Measurements from ENCODE around the gene SULF2.

SULF2 gene

DNA sequence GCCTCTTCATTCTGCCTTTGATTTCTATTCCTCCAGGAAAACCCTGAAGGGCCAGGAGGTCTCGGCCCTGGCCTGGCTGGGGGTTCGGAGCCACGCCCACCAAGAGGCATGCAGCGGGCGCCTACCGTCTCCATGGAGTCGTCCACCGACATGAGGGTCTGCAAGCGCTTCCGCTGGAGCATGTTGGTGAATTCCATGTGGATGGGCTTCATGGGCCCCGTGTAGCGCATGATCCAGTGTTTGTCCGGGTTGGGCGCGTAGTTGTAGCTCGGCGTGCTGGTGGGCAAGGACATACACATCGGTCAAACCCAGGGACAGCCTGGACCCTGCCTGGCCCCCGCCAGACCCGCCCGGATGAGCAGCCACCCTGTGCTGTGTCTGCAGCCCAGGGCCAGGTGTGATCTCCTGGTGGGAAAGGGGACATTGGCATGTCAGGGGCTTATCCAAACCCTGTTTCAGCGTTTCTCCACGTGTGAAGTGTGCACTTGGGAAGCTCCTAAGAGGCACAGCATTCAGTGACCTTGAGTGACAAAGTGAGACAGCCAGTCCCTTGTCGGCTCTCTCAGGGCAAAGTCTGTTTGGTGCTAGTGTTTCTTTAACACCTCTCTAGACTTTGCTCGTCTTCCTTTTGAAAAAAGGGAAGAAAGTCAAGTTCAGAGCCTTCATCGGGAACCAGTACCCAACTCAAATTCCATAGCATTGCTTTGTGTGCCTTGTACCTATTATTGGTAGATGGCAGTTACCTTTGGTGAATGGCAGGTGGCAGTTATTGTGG is 100.8 kb downstream of the SULF2 start:
- no peak for DNase-seq (ENCODE audit: low read depth in 2 of 2)

DNA sequence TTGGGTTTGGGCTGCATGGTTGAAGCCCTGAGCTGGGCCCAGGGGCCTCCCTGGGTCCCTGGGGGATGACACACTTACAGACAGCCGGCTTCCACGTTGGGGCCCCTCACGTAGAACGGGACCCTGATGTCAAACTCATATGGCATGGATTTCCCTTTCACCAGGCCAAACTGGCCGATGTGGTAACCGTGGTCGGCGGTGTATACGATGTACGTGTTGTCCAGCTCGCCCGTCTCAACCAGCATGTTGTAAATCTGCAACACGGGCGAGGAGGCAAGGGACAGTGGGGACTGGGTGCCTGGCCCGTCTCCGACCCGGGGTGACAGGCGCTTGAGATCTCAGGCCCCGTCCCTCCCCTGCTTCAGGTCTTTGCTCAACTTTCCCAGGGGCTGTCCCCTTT is 102.4 kb downstream of the SULF2 start:
- DNase-seq (ENCODE audit: low read depth in 2 of 2) = no peak

DNA sequence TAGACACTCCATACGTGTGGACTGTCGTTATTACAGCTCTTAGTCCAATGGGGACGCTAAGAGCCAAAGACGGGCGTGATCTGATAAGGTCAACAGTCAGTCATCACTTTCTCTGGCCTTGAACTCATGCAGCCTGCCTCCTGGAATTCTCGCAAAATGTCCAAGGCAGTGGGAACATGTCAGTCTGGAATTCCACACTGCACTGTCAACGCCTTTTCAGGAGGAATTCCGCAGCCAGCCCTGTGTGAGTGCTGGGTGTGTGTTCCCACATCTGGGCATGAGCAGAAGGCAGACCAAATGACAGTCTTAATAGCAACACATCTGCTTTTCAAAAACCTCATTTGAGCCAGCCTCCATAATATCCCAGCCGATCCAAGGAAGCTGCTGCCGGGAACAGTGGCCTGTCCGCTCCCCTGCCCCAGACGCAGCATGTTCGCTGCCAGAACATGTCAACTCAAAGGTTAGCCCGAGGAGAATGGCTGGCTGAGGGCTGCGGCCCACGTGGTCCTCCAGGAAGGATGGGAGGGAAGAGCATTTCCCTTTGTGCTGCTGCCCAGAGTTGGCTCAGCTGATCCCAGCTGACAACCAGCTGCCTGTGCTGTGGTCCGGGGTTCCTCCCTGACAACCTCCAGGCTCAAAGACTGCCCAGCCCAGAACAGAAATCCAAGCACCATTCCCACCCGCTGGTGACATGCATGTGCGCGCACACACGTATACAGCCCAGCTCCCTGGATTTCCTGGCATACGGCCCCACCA is 103.1 kb downstream of the SULF2 start:
- no peak for DNase-seq (ENCODE audit: low read depth in 2 of 2)

DNA sequence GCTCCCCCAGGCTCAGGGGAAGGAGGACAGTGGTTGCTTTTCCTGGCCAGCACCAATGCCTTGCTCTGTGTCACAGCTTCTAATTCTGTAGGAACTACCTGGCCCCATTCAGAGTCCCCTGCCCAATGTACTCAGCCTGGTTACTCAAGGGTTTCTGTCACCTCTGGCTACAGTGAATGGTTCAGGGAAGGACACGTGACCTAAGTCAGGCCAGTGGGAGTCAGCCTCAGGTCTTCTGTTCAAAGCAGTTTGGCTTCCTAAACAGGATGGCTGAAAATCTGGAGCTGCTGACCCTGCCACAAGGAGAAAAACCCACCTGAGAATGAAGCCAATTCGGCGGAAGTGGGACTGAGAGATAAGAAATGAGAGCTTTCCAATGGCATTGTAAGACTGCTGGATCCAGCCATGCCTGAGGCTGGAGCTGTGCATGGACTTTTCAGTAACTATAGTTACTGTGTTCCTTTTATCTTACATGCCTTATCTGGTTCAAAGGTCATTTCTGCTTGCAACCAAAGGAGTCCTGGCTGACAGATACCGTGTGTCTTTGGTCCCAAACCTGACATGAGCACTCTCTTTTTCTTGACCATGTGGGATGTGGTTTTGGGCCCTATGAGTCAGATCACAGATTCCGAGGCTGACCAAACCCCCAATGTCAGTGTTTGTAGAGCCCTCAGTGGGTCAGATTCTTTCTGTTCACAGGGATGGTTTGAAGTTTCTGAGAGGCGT is 104.3 kb downstream of the SULF2 start:
- DNase-seq (ENCODE audit: low read depth in 2 of 2) = no peak

DNA sequence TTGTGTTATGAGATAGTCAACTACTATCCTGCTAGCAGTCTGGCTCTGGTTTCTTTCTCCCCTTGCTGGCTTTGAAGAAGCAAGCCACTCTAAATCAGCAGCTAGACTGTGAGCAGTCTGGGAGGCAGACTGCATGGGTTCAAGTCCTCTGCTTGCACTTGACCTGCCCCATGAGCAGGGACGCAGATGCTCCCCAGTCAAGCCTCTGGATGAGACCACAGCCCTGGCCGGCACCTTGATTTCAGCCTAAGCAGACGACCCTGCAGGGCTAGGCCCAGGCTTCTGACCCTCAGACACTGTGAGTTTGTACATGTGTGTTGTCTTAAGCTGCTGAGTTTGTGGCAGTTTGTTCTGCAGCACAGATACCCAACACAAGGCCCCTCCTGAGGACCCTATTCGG is 105.8 kb downstream of the SULF2 start:
- no peak for DNase-seq (ENCODE audit: low read depth in 2 of 2)

DNA sequence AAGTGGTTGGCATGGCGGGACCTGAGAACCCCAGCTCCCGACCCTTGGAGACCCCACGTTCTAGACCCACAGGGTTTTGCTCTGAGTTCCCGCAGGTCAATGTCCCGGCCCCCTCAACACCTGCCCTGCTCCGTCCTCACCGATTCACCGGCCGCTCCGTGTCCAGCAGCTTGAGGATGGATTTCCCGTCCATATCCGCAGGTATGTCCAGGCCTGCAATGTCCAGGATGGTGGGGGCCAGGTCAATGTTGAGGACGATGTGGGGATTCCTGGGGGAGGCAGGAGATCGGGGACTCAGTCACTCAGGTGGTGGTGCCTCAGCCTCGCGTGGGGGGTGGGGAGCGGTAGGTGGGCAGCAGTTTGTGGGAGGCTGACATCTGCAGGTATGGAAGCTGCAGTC is 106.7 kb downstream of the SULF2 start:
- DNase-seq (ENCODE audit: low read depth in 2 of 2) = no peak

DNA sequence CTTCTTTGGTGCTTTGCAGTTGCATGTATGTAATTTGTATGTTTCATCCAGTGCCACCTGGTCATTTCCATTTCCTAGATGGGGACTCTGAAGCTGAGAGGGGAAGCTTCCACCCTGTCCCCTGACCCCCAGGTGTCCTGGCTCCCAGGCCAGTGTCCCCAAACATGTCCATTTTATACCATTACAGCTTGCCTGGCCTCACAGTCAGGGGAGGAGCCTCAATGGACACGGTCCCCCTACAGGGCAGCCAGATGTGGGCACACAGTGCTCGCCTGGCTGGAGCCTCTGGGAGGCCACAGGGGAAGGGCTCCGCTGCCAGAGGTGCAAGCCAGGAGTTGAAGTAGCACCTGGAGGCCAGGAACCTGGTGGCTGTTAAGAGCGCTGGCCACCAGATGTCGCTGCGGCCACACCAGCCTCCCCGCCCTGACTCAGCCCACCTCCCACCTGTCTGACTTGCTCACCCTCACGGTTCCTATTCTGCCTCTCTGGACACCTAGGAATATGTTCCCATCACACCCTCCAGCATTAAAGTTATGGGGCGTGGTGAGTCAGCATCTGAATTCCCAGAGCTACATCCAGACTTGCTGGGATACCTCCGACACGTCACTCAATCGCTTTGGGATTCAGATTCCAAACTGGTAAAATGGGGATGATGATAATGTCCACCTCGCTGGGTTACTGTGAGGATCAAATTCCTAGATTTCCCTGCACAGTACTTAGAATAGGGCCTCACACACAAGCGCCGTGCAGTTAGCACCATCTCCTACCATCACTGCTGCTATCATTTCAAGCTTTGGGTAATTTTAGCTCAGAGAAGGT is 107.4 kb downstream of the SULF2 start:
- DNase-seq (ENCODE audit: low read depth in 2 of 2) = peak in 1 of 2 donors; percentile 15

DNA sequence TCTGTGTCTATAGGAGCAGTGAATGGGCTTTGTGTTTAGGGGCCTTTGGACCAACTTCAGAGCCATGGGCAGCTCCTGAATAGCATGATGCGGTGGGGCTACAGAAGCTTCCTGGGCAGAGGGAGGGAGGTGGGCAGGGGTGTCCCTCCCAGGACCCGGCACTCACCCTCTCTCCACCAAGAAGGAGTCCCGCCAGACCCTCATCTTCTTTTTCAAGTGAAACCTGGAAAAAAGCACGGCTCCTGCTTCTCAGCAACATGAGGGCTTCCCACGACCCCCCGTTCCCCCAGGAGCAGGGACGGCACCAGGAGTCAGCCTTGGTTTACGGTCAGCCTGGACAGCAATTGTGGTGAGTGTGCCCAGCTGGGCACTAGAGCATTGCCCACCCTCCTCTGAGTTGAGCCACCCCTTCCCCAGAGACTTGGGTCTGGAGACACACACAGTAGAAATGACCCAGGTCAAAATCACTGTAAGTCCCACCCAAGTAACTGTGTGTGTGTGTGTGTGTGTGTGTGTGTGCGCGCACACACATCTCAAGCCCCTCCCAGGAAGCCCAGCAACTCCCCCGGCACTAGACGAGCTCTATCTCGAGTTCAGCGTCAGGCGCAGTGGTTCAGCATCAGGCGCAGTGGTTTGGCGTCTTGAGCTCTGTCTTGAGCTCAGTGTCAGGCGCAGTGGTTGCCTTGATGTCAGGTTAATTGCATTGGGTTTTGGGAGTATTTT is 108.2 kb downstream of the SULF2 start:
- DNase-seq (ENCODE audit: low read depth in 2 of 2) = no peak

DNA sequence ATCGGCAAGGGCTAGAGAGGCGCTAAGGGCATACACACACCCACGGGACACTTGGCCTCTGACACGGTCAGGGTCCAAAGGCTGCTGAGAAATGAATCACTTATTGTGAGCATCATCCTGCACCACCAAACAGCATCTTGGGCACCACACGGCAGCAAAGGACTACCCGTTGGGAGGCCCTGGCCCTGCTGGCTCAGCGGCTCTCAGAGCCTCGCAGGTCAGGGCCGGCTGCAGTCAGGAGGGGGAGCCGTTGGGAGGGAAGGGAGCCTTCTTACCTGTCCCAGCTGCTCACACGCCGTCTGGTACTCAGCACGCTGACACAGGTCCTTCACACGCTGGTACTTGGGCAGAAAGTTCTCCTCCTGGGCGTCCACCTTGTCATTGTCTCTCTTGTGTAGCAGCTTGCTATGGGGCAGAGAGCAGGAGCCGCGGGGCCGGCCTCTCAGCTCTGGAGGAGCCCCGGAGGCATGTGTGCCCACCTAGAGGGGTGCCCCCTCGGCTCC is 109.0 kb downstream of the SULF2 start:
- DNase-seq (ENCODE audit: low read depth in 2 of 2) = no peak

DNA sequence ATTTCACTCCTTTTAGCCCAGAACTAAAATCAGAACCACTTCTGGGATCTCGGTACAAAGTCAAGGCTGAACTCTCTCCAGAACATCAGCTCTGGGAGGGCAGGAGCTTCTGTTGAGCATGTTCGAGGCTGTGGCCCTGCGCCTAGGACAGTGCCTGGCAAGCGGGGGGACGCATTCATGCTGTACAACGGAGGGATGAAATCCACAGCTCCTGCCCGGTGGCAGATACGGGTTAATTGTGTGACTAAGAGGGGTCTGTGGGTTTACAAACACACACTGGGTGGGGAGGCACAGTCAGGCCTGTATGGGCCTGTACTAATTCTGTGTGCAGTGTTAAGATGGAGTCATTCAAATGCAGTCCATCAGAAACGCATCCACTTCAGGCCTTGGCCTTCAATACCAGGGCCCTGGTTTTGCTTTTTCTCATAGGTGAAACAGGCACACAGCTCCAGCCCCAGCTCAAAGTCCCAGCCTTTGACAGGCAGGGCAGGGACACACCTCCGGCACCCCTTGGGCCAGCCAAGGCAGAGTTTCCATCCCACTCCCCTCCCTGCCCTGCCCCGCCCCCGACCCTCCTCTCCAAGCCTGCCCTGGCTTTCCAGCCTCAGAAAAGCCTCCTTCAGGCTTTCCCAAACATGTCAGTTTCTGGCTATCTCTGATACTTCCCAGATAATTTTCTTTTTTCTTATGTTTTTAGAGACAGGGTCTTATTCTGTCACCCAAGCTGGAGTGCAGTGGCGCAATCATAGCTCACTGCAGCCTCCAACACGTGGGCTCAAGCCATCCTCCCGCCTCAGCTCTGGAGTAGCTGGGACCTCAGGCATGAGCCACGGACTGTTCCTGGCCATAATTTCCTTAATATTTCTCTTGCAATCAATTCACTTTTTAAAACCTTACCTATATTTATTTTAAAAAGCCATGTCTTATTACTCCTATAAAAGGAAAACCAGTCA is 109.8 kb downstream of the SULF2 start:
- no peak for DNase-seq (ENCODE audit: low read depth in 2 of 2)

DNA sequence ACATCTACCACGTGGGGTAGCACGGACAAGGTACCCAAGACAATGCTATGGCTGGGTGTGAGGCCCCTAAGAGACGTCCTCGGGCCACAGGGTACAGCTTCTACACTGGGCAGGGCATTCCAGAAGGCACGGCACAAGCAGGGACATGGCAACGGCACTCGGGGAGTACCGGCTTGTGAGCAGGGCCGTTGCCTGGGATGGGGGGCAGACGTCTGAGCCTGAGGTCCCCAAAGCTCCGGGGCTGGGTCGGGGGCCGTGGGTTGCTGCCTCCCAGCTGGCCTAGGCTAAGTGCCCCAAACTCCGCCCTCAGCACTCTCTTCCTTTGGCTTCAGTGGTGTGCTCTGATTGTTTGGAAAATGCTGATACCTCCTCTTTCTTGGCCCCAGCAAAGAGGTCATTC is 110.6 kb downstream of the SULF2 start:
- DNase-seq (ENCODE audit: low read depth in 2 of 2) = no peak

DNA sequence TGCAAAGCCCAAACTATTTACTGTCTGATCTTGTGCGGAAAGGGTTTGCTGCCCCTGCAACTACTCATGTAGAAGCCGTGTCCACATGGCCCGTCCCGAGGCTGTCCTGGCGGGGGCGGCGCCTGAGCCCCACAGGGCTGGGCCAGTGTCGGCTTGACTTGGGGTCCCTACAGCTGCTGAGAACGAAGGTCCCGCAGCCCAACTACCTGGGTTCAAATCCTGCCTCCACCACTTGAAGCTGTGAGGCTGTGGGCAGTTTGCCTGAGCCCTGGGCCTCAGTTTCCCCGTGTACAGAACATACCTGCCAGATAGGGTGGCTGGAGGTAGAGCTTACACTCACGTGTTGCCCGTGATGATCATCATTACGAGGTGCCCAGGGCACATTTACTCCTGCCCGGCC is 111.1 kb downstream of the SULF2 start:
- no peak for DNase-seq (ENCODE audit: low read depth in 2 of 2)

DNA sequence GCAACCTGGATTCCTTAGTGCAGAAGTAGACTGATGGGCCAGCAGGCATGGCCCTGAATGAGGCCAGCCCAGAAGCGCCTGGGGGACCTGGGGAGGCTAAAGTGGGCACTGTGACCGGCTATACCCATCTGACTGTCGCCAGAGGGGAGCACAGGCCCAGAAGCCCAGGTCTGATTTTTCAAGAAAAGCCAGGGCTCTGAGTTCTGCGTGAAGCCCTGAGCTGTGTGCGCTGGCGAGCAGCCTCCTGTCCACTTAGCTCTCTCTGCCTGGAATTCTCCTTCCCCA is 111.7 kb downstream of the SULF2 start:
- DNase-seq (ENCODE audit: low read depth in 2 of 2) = no peak

DNA sequence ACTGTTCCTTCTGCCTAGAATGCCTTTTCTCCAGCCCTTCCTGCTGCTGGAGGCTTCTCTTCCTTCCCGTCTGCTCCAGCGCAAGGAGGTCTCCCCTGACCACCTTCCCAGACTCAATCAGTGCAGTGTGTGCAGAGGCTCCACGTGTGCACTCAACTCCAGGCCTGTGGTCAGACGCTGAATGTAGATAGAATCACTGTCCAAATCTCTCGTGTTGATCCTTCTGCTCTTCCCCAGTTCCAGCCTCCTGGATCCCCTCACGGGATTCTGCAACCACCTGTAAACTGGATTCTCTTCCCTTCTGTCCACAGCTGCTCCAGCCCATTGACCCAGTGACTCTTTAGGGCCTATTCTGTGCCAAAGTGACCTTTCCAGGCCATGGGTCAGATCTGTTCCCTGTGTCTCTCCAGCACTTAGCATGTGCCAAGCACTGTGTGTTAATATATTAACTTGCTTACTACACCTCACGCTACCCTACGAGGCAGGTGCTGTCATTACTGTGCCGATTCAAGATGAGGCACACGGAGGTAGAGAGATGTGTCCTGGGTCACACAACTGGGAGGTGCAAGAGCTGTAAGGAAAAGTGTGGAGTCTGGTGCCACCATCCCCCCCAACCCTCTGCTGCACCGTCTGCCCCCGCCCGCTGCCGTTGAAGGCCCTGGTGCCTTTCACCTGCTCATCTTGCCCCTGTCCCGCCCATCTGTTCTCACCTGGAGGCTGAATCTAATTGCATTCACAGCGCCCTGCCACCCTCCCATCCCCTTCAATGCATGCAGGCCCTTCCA is 112.2 kb downstream of the SULF2 start:
- no peak for DNase-seq (ENCODE audit: low read depth in 2 of 2)

DNA sequence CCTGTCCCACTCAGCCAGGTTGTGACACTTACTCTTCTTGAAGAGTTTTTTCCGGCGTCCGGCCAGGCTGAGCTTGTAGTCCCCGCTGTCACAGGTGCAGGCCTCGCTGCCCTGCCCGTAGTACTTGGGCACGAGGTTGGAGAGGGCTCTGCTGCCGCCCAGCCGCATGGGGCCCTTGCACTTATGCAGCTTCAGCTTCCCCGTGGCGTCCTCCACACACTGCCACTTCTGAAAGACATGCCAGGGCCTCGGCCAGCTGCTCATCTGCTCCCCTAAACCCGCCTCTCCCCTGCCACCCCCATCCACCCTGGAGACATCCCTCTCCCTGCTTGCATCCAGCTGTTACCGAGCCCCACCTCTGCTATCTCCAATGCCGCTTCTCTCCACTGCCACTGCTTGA is 113.1 kb downstream of the SULF2 start:
- DNase-seq (ENCODE audit: low read depth in 2 of 2) = no peak

DNA sequence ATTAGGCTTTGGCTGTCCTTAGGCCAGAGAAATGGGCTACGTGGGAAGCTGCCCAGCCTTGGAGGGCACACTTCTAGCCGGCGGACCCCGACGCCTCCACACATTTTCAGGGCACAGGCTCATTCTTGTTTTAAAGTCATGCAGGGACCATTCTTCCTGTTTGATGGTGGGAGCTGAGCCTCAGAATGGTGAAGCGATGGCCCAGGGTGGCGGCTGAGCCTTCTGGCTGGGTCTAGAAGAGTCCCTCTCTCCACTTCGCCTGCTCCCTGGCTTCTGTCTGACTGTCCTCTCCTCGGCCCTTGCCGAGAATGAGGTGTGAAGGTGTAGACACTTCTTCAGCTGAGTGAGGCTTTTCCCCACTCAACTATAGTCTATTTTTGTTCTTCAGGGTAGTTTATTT is 114.4 kb downstream of the SULF2 start:
- DNase-seq (ENCODE audit: low read depth in 2 of 2) = no peak

DNA sequence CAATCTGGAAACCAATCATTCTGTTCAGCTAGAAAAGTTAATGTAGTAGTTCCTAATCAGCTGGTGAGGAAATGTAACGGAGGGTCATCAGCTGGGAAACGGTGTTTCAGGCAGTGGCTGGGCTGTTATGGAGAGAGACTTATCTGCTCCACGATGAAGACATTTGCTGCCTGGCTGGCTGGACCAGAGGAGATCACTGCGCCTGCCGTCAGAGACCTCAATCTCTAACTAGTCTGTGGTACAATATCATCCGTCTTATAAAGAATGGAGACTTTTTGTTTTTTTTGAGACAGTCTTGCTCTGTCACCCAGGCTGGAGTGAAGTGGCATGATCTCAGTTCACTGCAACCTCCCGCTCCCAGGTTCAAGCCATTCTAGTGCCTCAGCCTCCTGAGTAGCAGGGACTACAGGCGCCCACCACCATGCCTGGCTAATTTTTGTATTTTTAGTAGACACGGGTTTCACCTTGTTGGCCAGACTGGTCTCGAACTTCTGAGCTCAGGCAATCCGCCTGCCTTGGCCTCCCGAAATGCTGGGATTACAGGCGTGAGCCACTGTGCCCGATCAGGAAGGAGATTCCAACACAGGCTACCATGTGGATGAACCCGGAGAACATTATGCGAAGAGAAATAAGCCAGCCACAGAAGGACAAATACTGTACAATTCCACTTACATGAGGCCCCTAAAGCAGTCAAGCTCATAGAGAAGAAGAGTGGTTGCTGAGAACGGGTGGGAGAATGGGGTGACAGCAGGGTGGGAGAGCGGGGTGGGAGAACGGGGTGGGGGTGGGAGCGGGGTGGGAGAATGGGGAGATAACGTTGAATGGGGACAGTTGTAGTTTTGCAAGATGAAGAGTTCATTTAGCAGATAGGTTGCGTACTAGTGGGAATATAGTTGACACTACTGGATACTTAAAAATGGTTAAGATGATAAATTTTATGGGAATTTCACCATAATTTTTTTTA is 115.1 kb downstream of the SULF2 start:
- DNase-seq (ENCODE audit: low read depth in 2 of 2) = no peak

DNA sequence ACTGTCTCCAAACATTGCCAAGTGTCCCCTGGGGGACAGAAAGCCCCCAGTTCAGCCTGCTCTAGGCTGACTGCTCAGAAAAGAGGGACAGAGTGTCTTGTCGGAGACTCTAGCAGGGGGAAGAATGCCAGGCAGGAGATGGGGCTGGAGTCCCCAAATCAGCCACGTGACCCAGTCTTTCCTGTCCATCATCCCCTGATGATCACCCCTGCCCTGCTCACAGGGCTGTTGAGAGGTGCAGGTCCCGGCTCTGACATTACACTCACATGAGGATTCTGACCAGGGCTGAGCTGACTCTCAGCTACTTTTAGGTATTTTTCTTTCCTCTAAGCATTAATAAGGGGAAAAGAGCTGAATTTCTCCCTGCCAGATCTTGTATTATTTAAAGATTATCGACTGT is 115.8 kb downstream of the SULF2 start:
- no peak for DNase-seq (ENCODE audit: low read depth in 2 of 2)
